ENCODE data around the gene RBM44.

Gene RBM44

GRCh38 chr2:237870126-237870525, 71.5 kb downstream of the RBM44 start:
- DNase-seq (ENCODE audit: low read depth in 3 of 3): no peak

- no peak for DNase-seq (ENCODE audit: low read depth in 3 of 3)
Observed at GRCh38 chr2:237870754-237871651, 72.4 kb downstream of the RBM44 start.

GRCh38 chr2:237872178-237872887, 73.8 kb downstream of the RBM44 start:
- no peak for DNase-seq (ENCODE audit: low read depth in 3 of 3)

GRCh38 chr2:237873421-237873831, 74.8 kb downstream of the RBM44 start:
- DNase-seq (ENCODE audit: low read depth in 3 of 3): no peak

- DNase-seq (ENCODE audit: low read depth in 3 of 3): no peak
Observed at GRCh38 chr2:237873897-237874551, 75.4 kb downstream of the RBM44 start.

GRCh38 chr2:237874585-237875161, 76.1 kb downstream of the RBM44 start:
- no peak for DNase-seq (ENCODE audit: low read depth in 3 of 3)

- no peak for DNase-seq (ENCODE audit: low read depth in 3 of 3)
Observed at GRCh38 chr2:237875256-237876060, 76.9 kb downstream of the RBM44 start.

- no peak for DNase-seq (ENCODE audit: low read depth in 3 of 3)
Observed at GRCh38 chr2:237876061-237876526, 77.5 kb downstream of the RBM44 start.

GRCh38 chr2:237876532-237876931, 78.0 kb downstream of the RBM44 start:
- DNase-seq (ENCODE audit: low read depth in 3 of 3): no peak

- DNase-seq (ENCODE audit: low read depth in 3 of 3): no peak
Observed at GRCh38 chr2:237876951-237877491, 78.4 kb downstream of the RBM44 start.

- DNase-seq (ENCODE audit: low read depth in 3 of 3): no peak
Observed at GRCh38 chr2:237877576-237878307, 79.2 kb downstream of the RBM44 start.

GRCh38 chr2:237878321-237879057, 79.9 kb downstream of the RBM44 start:
- DNase-seq (ENCODE audit: low read depth in 3 of 3): no peak

- DNase-seq (ENCODE audit: low read depth in 3 of 3): no peak
Observed at GRCh38 chr2:237879058-237879430, 80.5 kb downstream of the RBM44 start.

GRCh38 chr2:237879991-237880560, 81.5 kb downstream of the RBM44 start:
- no peak for DNase-seq (ENCODE audit: low read depth in 3 of 3)

- DNase-seq (ENCODE audit: low read depth in 3 of 3): no peak
Observed at GRCh38 chr2:237882510-237883481, 84.2 kb downstream of the RBM44 start.

- no peak for DNase-seq (ENCODE audit: low read depth in 3 of 3)
Observed at GRCh38 chr2:237883951-237884446, 85.4 kb downstream of the RBM44 start.

- no peak for DNase-seq (ENCODE audit: low read depth in 3 of 3)
Observed at GRCh38 chr2:237884681-237885080, 86.1 kb downstream of the RBM44 start.
